Measurements from ENCODE around the gene PAK4.

Gene PAK4

GRCh38 chr19:39146686-39147450 is 21.3 kb downstream of the PAK4 start:
- no peak for DNase-seq (ENCODE audit: low read depth in 2 of 2)

GRCh38 chr19:39147480-39147879 is 21.9 kb downstream of the PAK4 start:
- DNase-seq (ENCODE audit: low read depth in 2 of 2) = no peak

DNA sequence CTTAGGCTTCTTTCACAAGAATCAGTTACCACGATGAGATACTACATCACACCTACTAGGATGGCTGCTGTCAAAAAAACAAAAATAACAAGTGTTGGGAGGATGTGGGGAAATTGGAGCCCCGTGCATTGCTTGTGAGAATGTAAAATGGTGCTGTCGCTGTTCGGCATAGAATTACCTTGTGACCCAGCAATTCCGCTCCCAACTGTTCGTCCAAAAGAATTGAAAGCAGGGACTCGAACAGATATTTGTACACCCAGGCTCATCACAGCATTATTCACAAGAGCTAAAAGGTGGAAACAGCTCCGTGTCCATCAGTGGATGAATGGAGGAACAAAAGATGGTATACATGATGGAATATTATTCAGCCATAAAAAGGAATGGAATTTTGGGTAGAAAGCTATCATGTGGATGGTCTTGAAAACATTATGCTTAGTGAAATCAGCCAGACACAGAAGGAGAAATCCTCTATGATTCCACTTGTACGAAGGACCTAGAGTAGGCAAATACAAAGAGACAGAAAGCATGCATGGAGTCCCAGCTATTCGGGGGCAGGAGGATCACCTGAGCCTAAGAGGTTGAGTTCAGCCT is 23.4 kb downstream of the PAK4 start:
- no peak for DNase-seq (ENCODE audit: low read depth in 2 of 2)

DNA sequence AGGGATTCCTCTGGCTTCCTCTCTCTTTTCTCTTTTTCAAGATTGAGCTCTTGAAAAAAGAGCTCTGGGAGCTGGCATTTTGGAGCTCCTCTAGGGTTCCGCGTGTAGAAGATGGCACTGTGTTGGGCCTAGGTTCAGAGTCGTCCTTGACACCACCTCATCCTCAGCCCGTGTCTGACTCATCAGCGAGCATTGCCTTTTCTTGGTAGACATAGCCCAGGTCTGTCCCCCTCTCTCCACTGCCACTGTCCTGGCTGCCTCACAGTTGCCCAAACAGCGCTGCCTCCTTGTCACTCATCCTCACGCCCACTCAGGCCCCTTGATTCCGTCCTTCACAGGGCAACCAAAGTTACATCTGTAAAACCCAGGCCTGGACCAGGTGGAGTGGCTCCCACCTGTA is 24.6 kb downstream of the PAK4 start:
- DNase-seq (ENCODE audit: low read depth in 2 of 2) = no peak

DNA sequence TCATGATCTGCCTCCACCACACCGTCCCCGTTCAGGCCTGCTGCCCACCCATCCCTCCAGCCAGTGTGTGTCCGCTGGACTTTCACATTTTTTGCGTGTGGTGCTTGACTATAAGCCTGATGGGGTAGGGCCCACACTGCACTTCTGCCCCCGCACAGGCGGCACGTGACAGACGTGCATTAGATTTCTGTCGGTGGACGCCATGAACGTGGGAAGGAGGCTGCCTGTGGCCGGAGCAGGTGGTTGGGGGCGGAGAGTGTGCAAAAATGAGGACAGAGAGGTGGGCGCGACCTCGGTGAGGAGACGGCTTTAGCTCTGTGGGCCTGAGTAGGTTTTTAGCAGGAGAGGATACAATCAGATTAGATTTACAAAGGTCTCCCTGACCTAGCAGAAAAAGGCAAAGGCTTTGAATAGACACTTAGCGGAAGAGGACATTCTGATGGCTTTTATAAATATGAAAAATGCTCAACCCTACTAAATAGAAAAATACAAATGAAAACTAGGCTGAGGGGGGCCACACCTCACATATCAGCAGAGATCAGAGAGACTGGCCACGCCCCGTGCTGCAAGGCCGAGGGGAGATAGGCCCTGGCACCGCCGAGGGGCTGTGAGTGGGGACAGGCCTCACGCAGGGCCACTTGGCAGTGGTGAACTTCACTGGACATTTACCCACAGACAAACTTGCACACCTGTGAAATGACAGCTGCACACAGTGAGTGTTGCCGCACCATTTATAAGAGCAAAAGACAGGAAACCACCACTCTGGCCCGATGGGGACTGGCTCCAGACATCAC is 25.4 kb downstream of the PAK4 start:
- DNase-seq (ENCODE audit: low read depth in 2 of 2) = no peak

GRCh38 chr19:39152066-39152465 is 26.5 kb downstream of the PAK4 start:
- no peak for DNase-seq (ENCODE audit: low read depth in 2 of 2)

- no peak for DNase-seq (ENCODE audit: low read depth in 2 of 2)
Measured at GRCh38 chr19:39154100-39154628, 28.6 kb downstream of the PAK4 start.

DNA sequence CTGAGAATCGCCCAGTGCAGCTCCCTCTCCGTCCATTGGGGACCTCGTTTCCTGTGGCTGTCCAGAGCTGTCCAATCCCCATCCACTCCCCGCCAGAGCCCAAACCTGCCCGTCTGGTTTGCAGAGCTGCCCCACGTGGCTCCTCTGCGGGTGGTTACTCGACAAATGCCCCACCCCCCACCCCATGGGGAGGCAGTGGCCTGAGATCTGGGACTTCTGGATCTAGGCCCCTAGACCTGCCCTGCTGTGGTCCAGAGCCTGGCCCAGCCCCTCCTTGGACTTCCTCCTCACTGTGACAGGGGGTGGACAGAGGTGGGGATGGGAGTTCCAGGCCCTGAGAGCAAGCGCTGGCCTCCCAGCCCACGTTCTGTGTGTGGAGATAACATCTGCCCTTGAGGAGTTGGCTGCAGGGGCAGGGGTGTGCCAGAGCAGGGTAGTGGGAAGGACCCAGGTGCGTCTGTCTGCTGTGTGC is 29.1 kb downstream of the PAK4 start:
- DNase-seq (ENCODE audit: low read depth in 2 of 2) = no peak

GRCh38 chr19:39155114-39155700 is 29.6 kb downstream of the PAK4 start:
- no peak for DNase-seq (ENCODE audit: low read depth in 2 of 2)

DNA sequence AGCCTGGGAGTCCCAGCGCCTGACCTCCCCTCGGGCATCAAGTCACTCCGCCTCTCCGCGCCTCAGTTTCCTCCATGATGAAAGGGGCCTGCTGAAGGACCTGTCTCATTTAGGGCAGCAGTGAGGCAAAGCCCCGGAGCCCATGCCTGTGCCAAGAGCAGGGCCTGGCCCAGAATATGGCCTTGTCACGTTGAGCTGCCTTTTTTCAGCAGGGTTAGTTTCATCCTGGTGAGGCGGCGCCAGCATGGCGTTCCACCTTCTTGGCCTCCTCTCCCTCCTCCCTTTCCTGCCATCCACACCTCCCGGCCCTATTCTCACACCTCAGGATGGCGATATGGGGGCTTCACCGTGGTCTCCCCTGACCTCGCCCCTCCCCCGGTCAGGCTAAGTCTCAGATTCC is 30.2 kb downstream of the PAK4 start:
- no peak for DNase-seq (ENCODE audit: low read depth in 2 of 2)

GRCh38 chr19:39156326-39157230 is 31.0 kb downstream of the PAK4 start:
- DNase-seq (ENCODE audit: low read depth in 2 of 2) = no peak

DNA sequence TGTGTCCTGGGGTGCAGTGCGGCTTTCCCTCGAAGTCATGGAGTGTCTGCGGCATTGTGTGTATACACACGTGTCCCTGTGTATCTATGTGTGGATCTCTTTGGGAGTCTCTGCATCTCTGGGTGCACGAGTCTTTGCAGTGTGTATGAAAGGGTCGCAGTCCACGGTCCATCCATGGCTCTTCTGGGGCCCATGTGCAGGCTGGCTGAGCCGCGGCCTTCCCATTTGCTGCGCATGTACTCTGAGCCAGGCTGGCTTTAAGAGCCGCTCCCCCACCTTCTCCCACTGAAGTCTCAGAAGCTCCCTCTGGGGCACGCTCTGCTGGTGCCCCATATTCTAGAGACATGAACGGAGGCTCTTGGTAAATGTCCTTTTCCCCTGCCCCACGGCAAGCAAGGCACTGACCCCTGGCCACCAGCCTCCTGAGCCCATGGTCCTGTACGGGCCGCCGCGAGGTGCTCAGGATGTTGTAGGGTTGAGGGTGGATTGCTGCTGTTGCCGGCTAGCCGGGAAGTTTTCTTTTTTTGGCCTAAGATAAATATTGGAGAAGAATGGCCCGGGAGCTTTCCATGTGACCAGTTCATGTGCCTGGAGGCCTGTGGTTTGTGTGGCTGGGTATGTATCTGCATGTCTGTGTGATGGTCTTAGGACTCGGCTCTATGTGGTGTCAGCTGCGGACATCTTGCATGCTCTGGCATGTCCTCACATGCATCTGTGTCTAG is 31.9 kb downstream of the PAK4 start:
- DNase-seq (ENCODE audit: low read depth in 2 of 2) = no peak

- no peak for DNase-seq (ENCODE audit: low read depth in 2 of 2)
Measured at GRCh38 chr19:39157997-39158389, 32.4 kb downstream of the PAK4 start.

- no peak for DNase-seq (ENCODE audit: low read depth in 2 of 2)
Measured at GRCh38 chr19:39158646-39159260, 33.2 kb downstream of the PAK4 start.

- DNase-seq (ENCODE audit: low read depth in 2 of 2) = no peak
Measured at GRCh38 chr19:39160523-39160861, 34.9 kb downstream of the PAK4 start.

GRCh38 chr19:39160889-39161672 is 35.5 kb downstream of the PAK4 start:
- no peak for DNase-seq (ENCODE audit: low read depth in 2 of 2)

DNA sequence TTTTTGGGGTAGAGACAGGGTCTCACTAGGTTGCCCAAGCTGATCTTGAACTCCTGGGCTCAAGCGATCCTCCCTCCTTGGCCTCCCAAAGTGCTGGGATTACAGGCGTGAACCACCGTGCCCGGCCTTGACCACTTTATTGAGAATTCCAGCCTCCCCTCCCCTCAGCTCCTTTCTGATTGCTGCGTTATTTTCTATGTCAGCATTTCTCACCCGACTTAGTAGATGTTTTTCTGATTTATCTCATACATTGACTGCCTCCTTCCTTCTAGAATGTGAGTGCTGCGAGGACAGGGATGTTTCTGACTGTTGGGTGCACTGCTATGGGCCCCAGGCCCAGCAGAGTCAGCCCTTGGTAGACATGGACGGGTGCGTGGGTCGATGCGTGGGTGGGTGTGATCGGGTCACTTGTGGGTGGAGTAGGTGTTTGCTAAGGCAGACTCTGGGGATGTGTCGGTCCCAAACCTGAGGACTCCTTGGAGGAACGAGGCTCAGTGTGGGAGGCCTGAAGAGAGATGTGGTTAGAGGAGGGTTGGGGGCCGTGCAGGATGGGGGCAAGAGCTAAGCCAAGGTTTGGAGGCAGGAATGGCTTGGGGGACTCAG is 37.0 kb downstream of the PAK4 start:
- DNase-seq (ENCODE audit: low read depth in 2 of 2) = no peak

DNA sequence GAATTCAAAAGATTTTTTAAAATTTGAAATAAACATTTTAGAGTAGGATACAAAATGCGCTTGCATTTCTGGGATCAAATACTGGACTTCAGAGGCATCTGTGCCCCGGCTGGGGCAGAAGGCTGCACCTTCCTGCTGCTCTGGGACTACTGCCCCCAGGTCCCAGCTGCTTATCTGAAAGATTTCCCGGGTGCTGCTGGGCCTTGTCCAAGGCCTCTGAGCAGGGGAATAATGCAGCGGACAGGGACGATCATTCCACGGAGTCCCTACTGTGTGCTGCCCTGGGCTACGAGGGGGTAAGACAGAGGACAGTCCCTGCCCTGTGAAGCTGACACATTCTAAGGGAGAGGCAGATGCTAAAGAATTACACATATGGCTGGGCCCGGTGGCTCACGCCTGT is 38.0 kb downstream of the PAK4 start:
- no peak for DNase-seq (ENCODE audit: low read depth in 2 of 2)

DNA sequence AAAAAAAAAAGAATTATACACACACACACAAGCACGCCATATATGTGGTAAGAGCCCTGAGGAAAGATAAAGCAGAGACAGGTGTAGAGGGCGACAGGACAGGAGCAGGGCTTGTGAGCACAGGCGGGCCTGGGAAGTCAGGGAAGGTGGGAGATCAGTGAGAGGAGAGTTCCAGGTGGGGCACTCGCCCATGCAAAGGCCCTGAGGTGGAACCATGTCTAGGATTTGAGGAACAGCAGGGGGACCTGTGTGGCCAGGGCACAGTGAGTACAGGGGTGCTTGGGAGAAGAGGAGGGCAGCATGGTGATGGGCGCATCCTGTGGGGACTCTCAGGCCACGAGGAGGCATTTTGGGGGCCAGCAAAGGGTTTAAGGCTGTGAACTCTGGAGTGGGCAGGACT is 38.7 kb downstream of the PAK4 start:
- DNase-seq (ENCODE audit: low read depth in 2 of 2) = no peak

Measured in stimulated activated CD4-positive, alpha-beta T cell treated with anti-CD3 and anti-CD28 coated beads, Interleukin-4, amount 100 ng/mL, for 48 hours (primary cell).